ENCODE measurements around the gene DRP2. TPM values are rescaled to one million over a fixed set of nuclear protein-coding genes. Genes with fewer than 3 reads are reported as not detected.

DRP2 gene
- total and polyA plus RNA-seq, 12 donors, result 0.04 to 0.32 (median 0.23) TPM; not detected in 4

- intact Hi-C loops (cut with DNase I), result no loop called here
- H3K4me3 ChIP-seq, result no peak overlapping the region
- 65 to 79% (median 68%) methylated on average over 3 to 4 of the region's 4 CpGs for WGBS, 4 donors
Measured at GRCh38 chrX:101220662-101221260, 1.2 kb downstream of the DRP2 start.

GRCh38 chrX:101223226-101223625 is 3.6 kb downstream of the DRP2 start:
- H3K9me3 ChIP-seq (replicated peaks in 1 of 3), result no peaks in the 10 kb centered on the region

More at GRCh38 chrX:101220662-101221260, 1.2 kb downstream of the DRP2 start:
- peaks cover 10% of the 10 kb centered on the region for H3K27me3 ChIP-seq
- TF ChIP-seq CTCF (IDR thresholded peaks at IDR 0.05) (no peak), POLR2A (IDR thresholded peaks at IDR 0.05) (no peak)
- no peaks in the 10 kb centered on the region for H3K9me3 ChIP-seq (replicated peaks in 1 of 3)
- DNase-seq, result no peak
- H3K4me1 ChIP-seq (replicated peaks in 1 of 2), result no peaks in the 10 kb centered on the region
- no peak overlapping the region for H3K27ac ChIP-seq
- H3K36me3 ChIP-seq (replicated peaks in 1 of 2), result no peaks in the 10 kb centered on the region

GRCh38 chrX:101229170-101229569 is 9.6 kb downstream of the DRP2 start:
- no peak overlapping the region for H3K27ac ChIP-seq
- H3K27me3 ChIP-seq, result peaks cover 16% of the 10 kb centered on the region
- TF ChIP-seq POLR2A (IDR thresholded peaks at IDR 0.05) (no peak), CTCF (IDR thresholded peaks at IDR 0.05) (no peak)
- intact Hi-C loops (cut with DNase I), result no loop called here
- H3K4me1 ChIP-seq (replicated peaks in 1 of 2), result no peaks in the 10 kb centered on the region
- DNase-seq, result no peak
- WGBS, 4 donors, result 88 to 100% (median 92%) methylated on average over 1 of the region's 1 CpG
- H3K4me3 ChIP-seq, result no peak overlapping the region
- H3K9me3 ChIP-seq (replicated peaks in 1 of 3), result no peaks in the 10 kb centered on the region
- no peaks in the 10 kb centered on the region for H3K36me3 ChIP-seq (replicated peaks in 1 of 2)

More at GRCh38 chrX:101223226-101223625, 3.6 kb downstream of the DRP2 start:
- H3K36me3 ChIP-seq (replicated peaks in 1 of 2), result no peaks in the 10 kb centered on the region
- DNase-seq, result no peak
- intact Hi-C loops (cut with DNase I), result no loop called here
- no peak overlapping the region for H3K4me3 ChIP-seq
- no peak overlapping the region for H3K27ac ChIP-seq
- H3K27me3 ChIP-seq, result peaks cover 20% of the 10 kb centered on the region
- H3K4me1 ChIP-seq (replicated peaks in 1 of 2), result no peaks in the 10 kb centered on the region
- TF ChIP-seq CTCF (IDR thresholded peaks at IDR 0.05), result no peak
- no peak for TF ChIP-seq POLR2A (IDR thresholded peaks at IDR 0.05)
- 63 to 88% (median 65%) methylated on average over 1 of the region's 1 CpG for WGBS, 4 donors

GRCh38 chrX:101230636-101231035 is 11.1 kb downstream of the DRP2 start:
- Histone ChIP-seq H3K4me3 (no peak overlapping the region), H3K4me1 (replicated peaks in 1 of 2) (no peaks in the 10 kb centered on the region), H3K9me3 (replicated peaks in 1 of 3) (no peaks in the 10 kb centered on the region), H3K27me3 (peaks cover 10% of the 10 kb centered on the region), H3K27ac (no peak overlapping the region), H3K36me3 (replicated peaks in 1 of 2) (no peaks in the 10 kb centered on the region)
- no peak for DNase-seq
- 63 to 86% (median 80%) methylated on average over 2 of the region's 2 CpGs for WGBS, 4 donors
- intact Hi-C loops (cut with DNase I), result no loop called here
- TF ChIP-seq CTCF (IDR thresholded peaks at IDR 0.05) (no peak), POLR2A (IDR thresholded peaks at IDR 0.05) (no peak)
